Osteocyte (in vitro differentiated cells): Measurements from ENCODE around the gene TMEM72. TPM values are rescaled to one million over a fixed set of nuclear protein-coding genes. Genes with fewer than 3 reads are reported as not detected.

Source experiments
- DNase-seq: peaks from one replicate; pipeline ENCODE4 v3.0.0; 2021; ENCODE audit warnings: mixed read lengths; ENCODE audit not compliant: unreplicated experiment; ENCODE audit errors: extremely low spot score
- H3K27ac Mint-ChIP-seq: one replicate; pipeline ENCODE4 v1.8.0; 2021; ENCODE audit warnings: mild to moderate bottlenecking, mixed read lengths; ENCODE audit not compliant: unreplicated experiment
- H3K27me3 Mint-ChIP-seq: one replicate; pipeline ENCODE4 v1.8.0; 2021; ENCODE audit warnings: mixed read lengths; ENCODE audit not compliant: unreplicated experiment
- H3K36me3 Mint-ChIP-seq: one replicate; pipeline ENCODE4 v1.8.0; 2021; ENCODE audit warnings: mixed read lengths; ENCODE audit not compliant: unreplicated experiment
- H3K4me1 Mint-ChIP-seq: one replicate; pipeline ENCODE4 v1.8.0; 2021; ENCODE audit warnings: mixed read lengths; ENCODE audit not compliant: unreplicated experiment
- H3K4me3 Mint-ChIP-seq: one replicate; pipeline ENCODE4 v1.8.0; 2021; ENCODE audit warnings: mild to moderate bottlenecking, moderate library complexity, mixed read lengths; ENCODE audit not compliant: unreplicated experiment
- H3K9me3 Mint-ChIP-seq: one replicate; pipeline ENCODE4 v1.8.0; 2021; ENCODE audit warnings: mixed read lengths; ENCODE audit not compliant: unreplicated experiment
- total RNA-seq: library from RNA; stranded (reverse); gene quantifications from 2 replicates; pipeline ENCODE4 v1.2.1, GENCODE V29; 2021
- TF ChIP-seq, protein P1 (sequence below): fragments of 200-600 bp; sonication (generic); IDR thresholded peaks from 2 replicates; pipeline ENCODE4 v1.5.0; 2021; ENCODE audit warnings: antibody characterized with exemption, mild to moderate bottlenecking, moderate library complexity

Gene TMEM72
- total RNA-seq, 1 donor from 2014 or later = not detected

DNA sequence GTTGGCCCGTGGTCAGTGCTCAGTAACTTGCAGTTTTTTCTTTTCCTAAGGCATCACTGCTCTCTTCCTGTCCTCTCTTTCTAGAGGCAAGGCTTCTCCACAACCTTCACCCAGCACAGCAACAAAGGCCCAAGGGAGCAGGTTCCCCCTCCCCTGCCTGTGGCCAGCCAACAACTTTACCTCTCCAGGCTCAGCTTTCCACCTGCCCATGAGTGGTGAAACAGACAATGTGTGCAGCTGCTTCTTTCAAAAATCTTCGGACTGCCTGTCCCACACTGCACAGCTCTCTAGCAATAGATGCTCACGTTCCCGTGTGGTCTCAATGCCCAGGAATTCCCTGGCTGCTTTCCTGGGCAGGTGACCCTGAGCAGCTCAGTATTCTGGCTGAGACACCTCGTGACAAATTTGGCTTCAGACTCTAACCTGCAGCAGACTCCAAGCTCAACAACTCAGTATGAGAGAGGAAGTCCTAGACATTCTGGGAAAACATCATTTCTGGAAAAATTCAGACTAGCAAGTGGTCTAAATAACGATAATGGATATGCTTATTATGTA, 28.9 kb upstream of the TMEM72 start:
- Mint-ChIP-seq H3K9me3 (no peaks in the 10 kb centered on the region), H3K27ac (no peak overlapping the region), H3K4me3 (no peak overlapping the region), H3K4me1 (peaks cover 13% of the 10 kb centered on the region), H3K27me3 (peaks cover 25% of the 10 kb centered on the region), H3K36me3 (no peaks in the 10 kb centered on the region)
- DNase-seq = no peak
- TF ChIP-seq, protein P1, sequence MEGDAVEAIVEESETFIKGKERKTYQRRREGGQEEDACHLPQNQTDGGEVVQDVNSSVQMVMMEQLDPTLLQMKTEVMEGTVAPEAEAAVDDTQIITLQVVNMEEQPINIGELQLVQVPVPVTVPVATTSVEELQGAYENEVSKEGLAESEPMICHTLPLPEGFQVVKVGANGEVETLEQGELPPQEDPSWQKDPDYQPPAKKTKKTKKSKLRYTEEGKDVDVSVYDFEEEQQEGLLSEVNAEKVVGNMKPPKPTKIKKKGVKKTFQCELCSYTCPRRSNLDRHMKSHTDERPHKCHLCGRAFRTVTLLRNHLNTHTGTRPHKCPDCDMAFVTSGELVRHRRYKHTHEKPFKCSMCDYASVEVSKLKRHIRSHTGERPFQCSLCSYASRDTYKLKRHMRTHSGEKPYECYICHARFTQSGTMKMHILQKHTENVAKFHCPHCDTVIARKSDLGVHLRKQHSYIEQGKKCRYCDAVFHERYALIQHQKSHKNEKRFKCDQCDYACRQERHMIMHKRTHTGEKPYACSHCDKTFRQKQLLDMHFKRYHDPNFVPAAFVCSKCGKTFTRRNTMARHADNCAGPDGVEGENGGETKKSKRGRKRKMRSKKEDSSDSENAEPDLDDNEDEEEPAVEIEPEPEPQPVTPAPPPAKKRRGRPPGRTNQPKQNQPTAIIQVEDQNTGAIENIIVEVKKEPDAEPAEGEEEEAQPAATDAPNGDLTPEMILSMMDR = no peak

DNA sequence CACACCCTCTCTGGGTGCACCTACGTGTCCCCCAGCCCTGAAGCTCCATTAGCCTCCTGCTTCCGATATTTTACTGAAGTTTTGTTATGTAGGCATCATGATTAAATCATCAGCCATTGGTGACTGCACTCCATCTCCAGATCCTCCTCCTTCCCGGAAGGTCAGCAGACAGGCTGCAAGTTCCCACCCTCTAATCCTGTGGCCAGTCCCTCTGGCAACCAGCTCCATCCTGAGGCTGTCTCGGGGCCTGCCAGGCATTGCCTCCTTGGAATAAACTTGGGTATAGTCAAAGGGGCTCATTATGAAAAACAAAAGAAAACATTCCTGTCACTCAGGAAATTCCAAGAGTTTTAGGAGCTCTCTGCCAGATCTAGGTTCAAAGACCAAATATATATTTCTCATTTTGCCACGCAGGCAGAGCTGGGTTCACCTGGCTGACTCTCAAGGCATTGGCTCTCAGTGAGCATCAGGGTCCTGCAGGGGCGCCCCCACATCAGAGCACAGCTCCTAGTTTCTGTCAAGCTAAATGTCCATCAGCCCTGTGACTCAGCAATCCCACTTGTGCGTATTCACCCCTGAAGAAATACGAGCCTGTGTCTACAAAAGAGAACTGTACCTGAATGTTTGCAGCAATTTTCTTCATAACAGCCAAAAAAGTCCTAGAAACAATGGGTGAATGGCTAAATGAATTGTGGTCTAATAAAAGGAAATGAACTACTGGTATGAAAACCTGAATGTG, 27.4 kb upstream of the TMEM72 start:
- TF ChIP-seq, protein P1 = no peak
- DNase-seq = no peak
- H3K4me1 Mint-ChIP-seq = peaks cover 9% of the 10 kb centered on the region
- H3K36me3 Mint-ChIP-seq = no peaks in the 10 kb centered on the region
- no peak overlapping the region for H3K4me3 Mint-ChIP-seq
- peaks cover 27% of the 10 kb centered on the region for H3K27me3 Mint-ChIP-seq
- no peaks in the 10 kb centered on the region for H3K9me3 Mint-ChIP-seq
- H3K27ac Mint-ChIP-seq = no peak overlapping the region

DNA sequence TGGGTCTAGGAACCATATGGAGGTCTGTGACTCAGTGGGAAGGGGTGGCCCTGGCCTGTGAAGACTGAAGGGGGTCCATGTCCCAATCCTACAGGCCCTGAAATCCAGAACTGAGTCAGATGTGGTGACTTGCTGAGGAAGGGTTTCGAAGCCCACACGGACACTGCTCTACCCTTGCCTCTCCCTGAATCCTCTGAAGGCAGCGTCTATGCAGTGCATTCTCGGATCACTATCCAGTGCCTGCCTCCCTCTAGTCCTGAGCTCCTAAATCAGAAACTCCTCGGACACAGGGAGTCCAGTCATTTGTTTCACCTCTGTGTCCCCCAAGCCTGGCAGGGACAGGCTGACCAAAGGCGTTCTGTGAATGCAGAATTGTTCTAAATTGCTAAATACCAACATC, 25.4 kb upstream of the TMEM72 start:
- DNase-seq = no peak
- TF ChIP-seq, protein P1 = no peak
- no peak overlapping the region for H3K27ac Mint-ChIP-seq
- H3K4me3 Mint-ChIP-seq = no peak overlapping the region
- no peaks in the 10 kb centered on the region for H3K4me1 Mint-ChIP-seq
- no peaks in the 10 kb centered on the region for H3K9me3 Mint-ChIP-seq
- peaks cover 35% of the 10 kb centered on the region for H3K27me3 Mint-ChIP-seq
- no peaks in the 10 kb centered on the region for H3K36me3 Mint-ChIP-seq

DNA sequence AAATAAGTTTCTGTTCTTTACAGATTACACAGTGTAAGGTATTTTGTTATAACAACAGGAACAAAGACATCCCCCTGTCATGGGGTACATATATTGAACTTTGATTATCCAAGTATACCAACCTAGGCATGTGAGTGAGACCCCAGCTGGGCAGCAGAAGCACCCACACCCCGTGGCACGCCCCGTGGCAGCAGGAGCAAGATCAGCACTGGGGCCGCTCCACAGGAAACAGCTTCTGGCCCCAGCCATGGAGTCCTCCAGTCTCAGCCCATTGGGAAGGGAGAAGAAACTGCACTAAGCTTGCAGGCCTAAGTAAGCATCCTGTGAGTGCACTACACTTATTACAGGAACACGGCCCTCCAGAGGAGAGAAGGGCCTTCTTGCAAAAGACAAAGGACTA, 24.2 kb upstream of the TMEM72 start:
- Mint-ChIP-seq H3K4me3 (no peak overlapping the region), H3K27me3 (peaks cover 32% of the 10 kb centered on the region), H3K4me1 (no peaks in the 10 kb centered on the region), H3K9me3 (no peaks in the 10 kb centered on the region), H3K36me3 (no peaks in the 10 kb centered on the region), H3K27ac (no peak overlapping the region)
- TF ChIP-seq, protein P1 = no peak
- no peak for DNase-seq

DNA sequence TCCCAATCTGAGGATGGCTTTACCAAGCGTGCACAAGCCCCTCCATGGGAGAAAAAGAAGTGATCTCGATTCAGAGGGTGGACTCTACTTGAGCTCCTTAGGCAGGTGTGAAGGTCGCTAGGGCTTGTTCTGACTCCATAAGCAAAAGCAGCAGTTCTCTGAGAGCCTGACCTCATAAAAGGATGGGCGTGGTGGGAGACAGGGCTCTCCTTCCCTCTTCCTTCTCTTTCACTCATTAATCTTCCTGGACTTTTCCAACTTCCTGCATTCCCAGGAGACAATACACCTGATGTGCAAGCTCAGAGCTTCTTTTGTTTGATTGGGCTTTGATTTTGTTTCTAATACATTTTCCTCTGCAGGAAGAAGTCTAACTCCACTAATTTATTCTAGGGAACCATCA, 22.3 kb upstream of the TMEM72 start:
- Mint-ChIP-seq H3K4me3 (no peak overlapping the region), H3K27ac (no peak overlapping the region), H3K4me1 (no peaks in the 10 kb centered on the region), H3K36me3 (no peaks in the 10 kb centered on the region), H3K9me3 (no peaks in the 10 kb centered on the region), H3K27me3 (peaks cover 36% of the 10 kb centered on the region)
- TF ChIP-seq, protein P1 = no peak
- DNase-seq = no peak
